A549 (cell line): ENCODE results near the gene SEC14L3. TPM values are rescaled to one million over a fixed set of nuclear protein-coding genes. Genes with fewer than 3 reads are reported as not detected.

Source experiments
- ATAC-seq, 2 experiments: fragments of 200-7000 bp in 1 of 2; fragments of >200 bp in 1 of 2; cut with Nextera tagmentation in 1 of 2; cut with Tn5 transposase in 1 of 2; 3 replicates each; pipeline versions ENCODE4 v1.8.0 to v1.9.1; 2018 to 2020; ENCODE audit warnings: mild to moderate bottlenecking in 1 of 2, moderate library complexity in 1 of 2
- CTCF ChIA-PET: fragments of 300-600 bp; sonication (Branson Sonifier 250); formaldehyde crosslinking; extraction: SDS; loops from one replicate; lab custom pipeline; 2021; ENCODE audit warnings: antibody characterized with exemption, inconsistent platforms; lab: Yijun Ruan, JAX
- POLR2A ChIA-PET: fragments of 350-600 bp; formaldehyde crosslinking; extraction: SDS; loops from one replicate; lab custom pipeline; 2021; ENCODE audit warnings: antibody characterized with exemption, inconsistent platforms; lab: Yijun Ruan, JAX
- DNase-seq, 2 experiments: peaks; one replicate each; pipeline versions ENCODE4 v3.0.0 to v3.0.0-alpha.2; 2011 to 2016; ENCODE audit warnings: low read depth in 1 of 2, low spot score in 1 of 2
- FAIRE-seq: peaks from 2 replicates; lab custom pipeline; 2011; peaks lifted over from hg19 to GRCh38; lab: Jason Lieb, UNC
- H3K27ac ChIP-seq, 2 experiments: fragments of >200 bp; sonication (Bioruptor Twin); formaldehyde crosslinking; 3 replicates each; pipeline ENCODE4 v1.5.1; 2016 to 2017
- H3K4me1 ChIP-seq: fragments of >200 bp; sonication (Bioruptor Twin); formaldehyde crosslinking; 3 replicates; pipeline ENCODE4 v1.6.1; 2016
- H3K4me2 ChIP-seq: fragments of >200 bp; sonication (Bioruptor Twin); formaldehyde crosslinking; 3 replicates; pipeline ENCODE4 v1.6.1; 2016
- H3K4me3 ChIP-seq: fragments of >200 bp; sonication (Bioruptor Twin); formaldehyde crosslinking; 3 replicates; pipeline ENCODE4 v1.5.1; 2016
- H3K9me3 ChIP-seq: fragments of >200 bp; sonication (Bioruptor Twin); formaldehyde crosslinking; 3 replicates; pipeline ENCODE4 v1.6.1; 2016
- CBX8 ChIP-seq: fragments of 200-600 bp; sonication (generic); IDR thresholded peaks from 2 replicates; pipeline ENCODE4 v1.6.1; 2016
- CHD4 ChIP-seq: fragments of 200-600 bp; sonication (generic); IDR thresholded peaks from 2 replicates; pipeline ENCODE4 v1.6.1; 2016; ENCODE audit warnings: antibody characterized with exemption, mild to moderate bottlenecking, borderline replicate concordance
- CTCF ChIP-seq: fragments of >200 bp; sonication (Bioruptor Twin); formaldehyde crosslinking; IDR thresholded peaks from 3 replicates; pipeline ENCODE4 v1.5.1; 2016
- E2F6 ChIP-seq: IDR thresholded peaks from 2 replicates; pipeline ENCODE4 v1.6.1; 2012; ENCODE audit warnings: low read depth, borderline replicate concordance
- EHF ChIP-seq: fragments of 250-450 bp; sonication (Bioruptor Pico); IDR thresholded peaks from 2 replicates; pipeline ENCODE4 v1.5.0; 2020; ENCODE audit warnings: mild to moderate bottlenecking
- FOXS1 ChIP-seq: fragments of 250-450 bp; sonication (Bioruptor Pico); IDR thresholded peaks from 2 replicates; pipeline ENCODE4 v1.5.0; 2020; ENCODE audit warnings: mild to moderate bottlenecking, moderate library complexity
- GATA3 ChIP-seq: IDR thresholded peaks from 2 replicates; pipeline ENCODE4 v1.6.1; 2012; ENCODE audit warnings: borderline replicate concordance
- HDAC2 ChIP-seq: fragments of 200-600 bp; sonication (generic); IDR thresholded peaks from 2 replicates; pipeline ENCODE4 v1.6.1; 2016
- HMGXB4 ChIP-seq: fragments of 250-450 bp; sonication (Bioruptor Pico); IDR thresholded peaks from 2 replicates; pipeline ENCODE4 v1.5.0; 2021; ENCODE audit warnings: mild to moderate bottlenecking, moderate library complexity, borderline replicate concordance
- HOXB13 ChIP-seq: fragments of 250-450 bp; sonication (Bioruptor Pico); IDR thresholded peaks from 2 replicates; pipeline ENCODE4 v1.5.0; 2020; ENCODE audit warnings: low read depth, mild to moderate bottlenecking, moderate library complexity
- JUN ChIP-seq, 2 experiments: fragments of >200 bp; sonication (Bioruptor Twin); formaldehyde crosslinking; IDR thresholded peaks; 2 replicates in 1 of 2; 3 replicates in 1 of 2; pipeline ENCODE4 v1.6.1; 2016 to 2017
- JUNB ChIP-seq: fragments of >200 bp; sonication (Bioruptor Twin); formaldehyde crosslinking; IDR thresholded peaks from 2 replicates; pipeline ENCODE4 v1.6.1; 2016
- KDM1A ChIP-seq: fragments of 200-600 bp; sonication (generic); IDR thresholded peaks from 2 replicates; pipeline ENCODE4 v1.6.1; 2016; ENCODE audit warnings: low read depth, mild to moderate bottlenecking
- KDM5A ChIP-seq: fragments of 200-600 bp; sonication (generic); IDR thresholded peaks from 2 replicates; pipeline ENCODE4 v1.6.1; 2016; ENCODE audit warnings: antibody characterized with exemption, mild to moderate bottlenecking
- MAFK ChIP-seq: fragments of 450-650 bp; IDR thresholded peaks from 2 replicates; pipeline ENCODE4 v1.6.1; 2014; ENCODE audit not compliant: partially characterized antibody
- MAX ChIP-seq: IDR thresholded peaks from 2 replicates; pipeline ENCODE4 v1.6.1; 2012
- MAZ ChIP-seq: fragments of 150-350 bp; IDR thresholded peaks from 2 replicates; pipeline ENCODE4 v1.6.1; 2014; ENCODE audit warnings: antibody characterized with exemption, low read depth, low read length, borderline replicate concordance
- POLR2AphosphoS2 ChIP-seq: conservative IDR thresholded peaks from 2 replicates; pipeline ENCODE4 v1.6.1; 2012; ENCODE audit warnings: low read length, improper control_type of control experiment, inconsistent platforms
- RAD21 ChIP-seq, 2 experiments: fragments of >200 bp in 1 of 2; sonication (Bioruptor Twin) in 1 of 2; formaldehyde crosslinking in 1 of 2; IDR thresholded peaks in 1 of 2; conservative IDR thresholded peaks in 1 of 2; 2 replicates in 1 of 2; 3 replicates in 1 of 2; pipeline ENCODE4 v1.6.1; 2012 to 2018; ENCODE audit warnings: inconsistent platforms in 1 of 2
- RARB ChIP-seq: fragments of 250-450 bp; sonication (Bioruptor Pico); IDR thresholded peaks from 2 replicates; pipeline ENCODE4 v1.8.0; 2021; ENCODE audit warnings: mild to moderate bottlenecking, moderate library complexity
- REST ChIP-seq: fragments of 200-600 bp; sonication (generic); IDR thresholded peaks from 2 replicates; pipeline ENCODE4 v1.6.1; 2016; ENCODE audit warnings: antibody characterized with exemption, mild to moderate bottlenecking, moderate library complexity
- RNF2 ChIP-seq: fragments of 200-600 bp; sonication (generic); IDR thresholded peaks from 2 replicates; pipeline ENCODE4 v1.6.1; 2016; ENCODE audit warnings: low read depth, mild to moderate bottlenecking, antibody characterized with exemption, moderate library complexity, borderline replicate concordance
- SREBF2 ChIP-seq: fragments of 450-650 bp; IDR thresholded peaks from 2 replicates; pipeline ENCODE4 v1.6.1; 2014; ENCODE audit warnings: mild to moderate bottlenecking, moderate library complexity
- TFCP2L1 ChIP-seq: fragments of 250-450 bp; sonication (Bioruptor Pico); IDR thresholded peaks from 2 replicates; pipeline ENCODE4 v1.5.0; 2021; ENCODE audit warnings: mild to moderate bottlenecking
- USF2 ChIP-seq: fragments of 450-650 bp; IDR thresholded peaks from 2 replicates; pipeline ENCODE4 v1.6.1; 2014; ENCODE audit warnings: antibody characterized with exemption
- ZFP36 ChIP-seq: fragments of 450-650 bp; IDR thresholded peaks from 2 replicates; pipeline ENCODE4 v1.6.1; 2014; ENCODE audit warnings: borderline replicate concordance; ENCODE audit not compliant: partially characterized antibody
- ZNF302 ChIP-seq: fragments of 250-450 bp; sonication (Bioruptor Pico); IDR thresholded peaks from 2 replicates; pipeline ENCODE4 v1.9.0; 2021; ENCODE audit warnings: inconsistent platforms, mild to moderate bottlenecking, moderate library complexity
- ZSCAN20 ChIP-seq: fragments of 250-450 bp; sonication (Bioruptor Pico); IDR thresholded peaks from 2 replicates; pipeline ENCODE4 v1.8.0; 2022; ENCODE audit warnings: mild to moderate bottlenecking, moderate library complexity
- WGBS: methylation state at CpG from one replicate; pipeline ENCODE4 v1.1.6; 2017; ENCODE audit errors: missing lambda C conversion rate; 5-methylcytosine and 5-hydroxymethylcytosine counted together
- polyA plus RNA-seq, 4 experiments: library from polyadenylated mRNA; depleted of rRNA in 3 of 4; stranded (reverse); fragments of >200 nt; fragmentation: RNase III in 1 of 4; extraction: RNeasy Plus Mini Kit Qiagen cat#74134 plus additional on column Dnase treatment in 1 of 4; gene quantifications; 2 replicates in 3 of 4; 3 replicates in 1 of 4; pipeline ENCODE4 v1.2.3, GENCODE V29; 2011 to 2017

Gene SEC14L3
- polyA plus RNA-seq, 2 of the 4 experiments (the other 2 are of a cell fraction) = 0.04 TPM; not detected in 1

GRCh38 chr22:30514252-30514651 lies 42.4 kb upstream of the SEC14L3 start:
- ChIA-PET CTCF (no interaction called here), POLR2A (no interaction called here)
- Histone ChIP-seq H3K4me3 (no peak overlapping the region), H3K9me3 (no peaks in the 10 kb centered on the region), H3K27ac (no peak overlapping the region), H3K4me1 (no peaks in the 10 kb centered on the region), H3K4me2 (no peak overlapping the region)
- ATAC-seq (no peak), DNase-seq (no peak)
- WGBS = 59% methylated on average over 3 of the region's 4 CpGs
- TF ChIP-seq RNF2 (no peak), EHF (no peak), CBX8 (no peak), REST (no peak), TFCP2L1 (CRISPR knock-in tag) (no peak), RAD21 (conservative IDR thresholded peaks at IDR 0.05 in 1 of 2, IDR thresholded peaks at IDR 0.05 in 1 of 2) (no peak), GATA3 (no peak), ZSCAN20 (no peak), HDAC2 (no peak), KDM5A (no peak), MAZ (no peak), HMGXB4 (no peak), KDM1A (no peak), CHD4 (no peak), SREBF2 (no peak), RARB (CRISPR knock-in tag) (no peak)
- TF ChIP-seq, all 56 proteins: peak for 0
- FAIRE-seq = no peak

GRCh38 chr22:30513462-30513861 lies 41.6 kb upstream of the SEC14L3 start:
- Histone ChIP-seq H3K4me3 (no peak overlapping the region), H3K4me1 (no peaks in the 10 kb centered on the region), H3K27ac (no peak overlapping the region), H3K4me2 (no peak overlapping the region), H3K9me3 (no peaks in the 10 kb centered on the region)
- CTCF ChIA-PET = no interaction called here
- 68% methylated on average over 6 of the region's 6 CpGs for WGBS
- POLR2A ChIA-PET = no interaction called here
- DNase-seq (no peak), ATAC-seq (no peak), FAIRE-seq (no peak)
- TF ChIP-seq POLR2AphosphoS2 = no peak
- TF ChIP-seq GATA3 = no peak
- TF ChIP-seq MAX = no peak
- no peak for TF ChIP-seq RARB (CRISPR knock-in tag)
- TF ChIP-seq E2F6 = no peak
- no peak for TF ChIP-seq HOXB13 (CRISPR knock-in tag)
- no peak for TF ChIP-seq CTCF
- TF ChIP-seq MAFK = no peak
- no peak for TF ChIP-seq KDM1A
- no peak for TF ChIP-seq JUNB
- no peak for TF ChIP-seq FOXS1
- TF ChIP-seq ZNF302 (CRISPR knock-in tag) = no peak
- TF ChIP-seq ZFP36 = no peak
- no peak for TF ChIP-seq HMGXB4
- TF ChIP-seq JUN (IDR thresholded peaks at IDR 0.05) = no peak
- TF ChIP-seq MAZ = no peak
- TF ChIP-seq USF2 = no peak
